Suprapubic skin (tissue), 3 donors: ENCODE data around the gene CNP.

Experiments
- CTCF ChIP-seq, 2 donors: fragments of 200-600 bp in 1 of 2; fragments of 450-650 bp in 1 of 2; sonication (generic) in 1 of 2; IDR thresholded peaks; one replicate each; pipeline ENCODE4 v1.5.1; 2016 to 2019; ENCODE audit warnings: antibody characterized with exemption in 2 of 2, mild to moderate bottlenecking in 1 of 2, moderate library complexity in 1 of 2
- POLR2A ChIP-seq, 2 donors: fragments of 450-650 bp; IDR thresholded peaks; one replicate each; pipeline ENCODE4 v1.6.1; 2017; ENCODE audit warnings: antibody characterized with exemption in 2 of 2, mild to moderate bottlenecking in 2 of 2, moderate library complexity in 2 of 2

GRCh38 chr17:41959336-41960095 lies 7.1 kb upstream of the CNP start:
- TF ChIP-seq CTCF (IDR thresholded peaks at IDR 0.05): no peak
- no peak for TF ChIP-seq POLR2A (IDR thresholded peaks at IDR 0.05)
